ENCODE results near the gene MEGF11.

- TF ChIP-seq CTCF (IDR thresholded peaks at IDR 0.05) = no peak
- no peak for TF ChIP-seq POLR2A (IDR thresholded peaks at IDR 0.05)
These were observed 36.7 kb downstream of the MEGF11 start for GRCh38 chr15:66216806-66217205.
